Measurements from ENCODE around the gene THAP12. TPM values are rescaled to one million over a fixed set of nuclear protein-coding genes. Genes with fewer than 3 reads are reported as not detected.

Gene THAP12
- total RNA-seq, 3 donors from 2014 or later = 33.5 to 48.1 (median 35.2) TPM

DNA sequence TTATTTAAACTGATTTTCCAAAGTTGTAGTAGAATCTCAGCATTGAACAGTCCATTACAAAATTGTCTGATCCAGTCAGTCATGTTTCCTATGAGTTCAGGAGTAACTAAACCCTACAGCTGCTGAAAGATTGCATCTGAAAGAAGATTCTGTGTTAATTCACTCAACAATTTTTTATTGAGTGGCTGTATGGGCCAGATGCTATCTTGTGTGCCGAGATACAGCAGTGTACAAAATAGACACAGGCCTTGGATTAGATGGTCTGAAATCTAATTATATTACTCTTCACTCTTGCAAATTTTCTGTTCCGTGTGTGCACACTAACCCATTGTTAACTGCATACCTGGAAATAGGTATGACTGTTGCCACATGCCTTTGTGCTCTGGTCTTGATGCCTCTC lies 7.5 kb upstream of the THAP12 start:
- H3K4me3 ChIP-seq = no peak overlapping the region
- TF ChIP-seq, protein P1, sequence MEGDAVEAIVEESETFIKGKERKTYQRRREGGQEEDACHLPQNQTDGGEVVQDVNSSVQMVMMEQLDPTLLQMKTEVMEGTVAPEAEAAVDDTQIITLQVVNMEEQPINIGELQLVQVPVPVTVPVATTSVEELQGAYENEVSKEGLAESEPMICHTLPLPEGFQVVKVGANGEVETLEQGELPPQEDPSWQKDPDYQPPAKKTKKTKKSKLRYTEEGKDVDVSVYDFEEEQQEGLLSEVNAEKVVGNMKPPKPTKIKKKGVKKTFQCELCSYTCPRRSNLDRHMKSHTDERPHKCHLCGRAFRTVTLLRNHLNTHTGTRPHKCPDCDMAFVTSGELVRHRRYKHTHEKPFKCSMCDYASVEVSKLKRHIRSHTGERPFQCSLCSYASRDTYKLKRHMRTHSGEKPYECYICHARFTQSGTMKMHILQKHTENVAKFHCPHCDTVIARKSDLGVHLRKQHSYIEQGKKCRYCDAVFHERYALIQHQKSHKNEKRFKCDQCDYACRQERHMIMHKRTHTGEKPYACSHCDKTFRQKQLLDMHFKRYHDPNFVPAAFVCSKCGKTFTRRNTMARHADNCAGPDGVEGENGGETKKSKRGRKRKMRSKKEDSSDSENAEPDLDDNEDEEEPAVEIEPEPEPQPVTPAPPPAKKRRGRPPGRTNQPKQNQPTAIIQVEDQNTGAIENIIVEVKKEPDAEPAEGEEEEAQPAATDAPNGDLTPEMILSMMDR (IDR thresholded peaks at IDR 0.05) = no peak
- H3K36me3 ChIP-seq (ENCODE audit: low read depth) = no peaks in the 10 kb centered on the region
- ATAC-seq (no peak), DNase-seq (no peak)
- peaks cover 3% of the 10 kb centered on the region for H3K4me1 ChIP-seq (ENCODE audit: low read depth)
- H3K9me3 ChIP-seq = no peaks in the 10 kb centered on the region
- intact Hi-C loops (cut with DNase I, micrococcal nuclease) = no loop called here

DNA sequence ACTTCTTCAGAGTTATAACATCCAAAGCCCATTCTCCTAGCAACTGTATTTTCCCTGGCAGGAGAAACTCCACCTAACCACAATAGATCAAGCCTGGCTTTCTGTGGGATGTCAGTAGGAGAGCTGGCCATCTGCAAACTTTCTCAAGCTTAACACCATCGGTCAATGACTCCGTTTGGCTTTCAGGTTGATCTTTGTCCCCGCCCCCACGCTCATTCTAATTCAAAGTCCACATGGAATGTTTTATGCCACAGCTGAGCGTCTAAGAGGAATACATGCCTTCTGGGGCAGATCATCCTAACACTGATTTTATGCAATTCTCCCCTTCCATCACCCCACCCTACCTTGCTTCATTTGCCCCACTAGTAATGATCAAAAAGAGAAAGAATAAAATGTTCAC lies 5.0 kb upstream of the THAP12 start:
- Histone ChIP-seq H3K4me3 (no peak overlapping the region), H3K9me3 (no peaks in the 10 kb centered on the region), H3K36me3 (ENCODE audit: low read depth) (peaks cover 3% of the 10 kb centered on the region), H3K4me1 (ENCODE audit: low read depth) (peaks cover 13% of the 10 kb centered on the region)
- intact Hi-C loops (cut with DNase I, micrococcal nuclease) = no loop called here
- ATAC-seq (no peak), DNase-seq (peak in 2 of 3 donors; percentile 51 to 79)
- TF ChIP-seq, protein P1 (IDR thresholded peaks at IDR 0.05) = no peak

DNA sequence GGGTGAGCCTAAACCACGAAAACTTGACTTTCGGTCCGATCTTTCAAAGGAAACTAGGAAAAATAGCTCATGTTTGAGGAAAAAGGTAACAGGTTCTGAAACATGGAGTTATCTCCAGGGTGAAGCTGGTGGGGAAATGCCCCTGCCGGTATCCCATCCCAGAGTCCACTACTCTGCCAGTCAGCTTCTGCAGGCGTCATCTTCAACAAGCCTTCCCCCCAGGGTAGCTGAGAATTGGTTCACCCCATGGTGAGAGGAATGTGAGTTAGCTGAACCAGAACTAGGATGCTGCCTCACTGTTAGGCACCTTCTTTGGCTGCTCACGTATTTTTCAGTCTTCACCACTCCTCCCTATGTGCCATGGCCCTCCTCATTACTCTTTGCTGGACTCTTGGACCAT lies 1.3 kb upstream of the THAP12 start:
- no peak overlapping the region for H3K4me3 ChIP-seq
- intact Hi-C loops (cut with DNase I, micrococcal nuclease) = no loop called here
- ATAC-seq = no peak

DNA sequence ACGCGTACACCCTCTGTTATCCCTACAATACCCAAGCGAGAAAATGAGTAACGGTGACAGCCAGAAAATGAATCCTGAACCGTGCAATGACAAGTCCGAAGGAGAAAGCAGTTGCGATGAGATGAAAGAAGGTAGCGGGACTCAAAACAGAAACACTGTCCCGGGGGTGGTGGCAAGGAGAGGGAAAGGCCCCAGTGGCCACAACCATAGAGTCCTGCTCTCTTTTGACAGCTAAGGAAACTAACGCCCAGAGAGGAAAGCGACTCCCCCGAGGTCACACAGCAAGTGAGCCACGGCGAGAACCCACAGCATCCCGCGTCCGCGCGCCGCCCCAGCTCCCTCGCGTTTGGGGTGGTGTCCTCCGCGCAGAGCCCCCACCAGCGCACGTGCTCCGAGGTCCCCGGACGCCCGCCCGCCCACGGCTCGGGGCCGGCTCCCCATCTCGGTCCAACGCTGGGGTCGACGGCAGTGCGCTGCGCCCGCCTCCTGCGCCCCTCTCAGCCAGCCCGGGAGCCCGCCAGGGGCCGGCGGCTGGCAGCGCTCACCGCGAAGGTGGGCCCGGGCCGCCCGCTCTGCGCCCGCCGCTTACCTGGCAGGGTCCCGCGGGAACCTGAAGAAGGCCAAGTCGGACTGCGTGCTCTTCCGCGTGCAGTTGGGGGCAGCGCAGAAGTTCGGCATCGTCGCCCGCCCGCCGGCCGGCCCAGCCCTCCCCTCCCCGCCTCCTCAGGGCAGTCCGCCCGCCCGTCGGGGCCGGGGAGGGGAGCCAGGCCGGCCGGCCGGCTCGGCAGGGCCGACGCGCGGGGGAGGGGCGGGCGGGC lies 564 bp downstream of the THAP12 start:
- Histone ChIP-seq H3K4me3 (peak overlapping the region; percentile 95), H3K4me1 (ENCODE audit: low read depth) (peaks cover 50% of the 10 kb centered on the region), H3K9me3 (no peaks in the 10 kb centered on the region), H3K36me3 (ENCODE audit: low read depth) (peaks cover 3% of the 10 kb centered on the region)
- DNase-seq = peak in 2 of 3 donors; percentile 38 to 73
- peak; percentile 1 for ATAC-seq
- intact Hi-C loops (cut with DNase I, micrococcal nuclease) = no loop called here
- TF ChIP-seq, protein P1 (IDR thresholded peaks at IDR 0.05) = no peak

More for the DNA sequence above, 1.3 kb upstream of the THAP12 start:
- DNase-seq = no peak
- peaks cover 36% of the 10 kb centered on the region for H3K4me1 ChIP-seq (ENCODE audit: low read depth)
- TF ChIP-seq, protein P1 (IDR thresholded peaks at IDR 0.05) = no peak
- peaks cover 3% of the 10 kb centered on the region for H3K36me3 ChIP-seq (ENCODE audit: low read depth)
- no peaks in the 10 kb centered on the region for H3K9me3 ChIP-seq

DNA sequence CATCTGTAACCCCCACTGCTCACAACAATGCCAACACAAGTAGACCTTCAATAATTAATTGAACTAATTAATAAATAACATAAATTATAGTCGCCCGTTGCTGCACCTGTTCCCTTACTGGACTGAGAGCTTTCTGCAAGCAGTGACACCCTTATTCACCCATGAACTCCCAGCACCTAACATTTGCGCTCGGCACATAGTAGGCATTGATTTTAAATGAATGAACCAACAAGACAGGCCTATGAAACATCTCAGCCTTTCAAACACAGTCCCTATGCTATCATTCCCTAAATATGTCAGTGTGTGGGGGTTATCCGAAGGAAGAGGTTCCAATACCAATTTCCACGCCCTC lies 1.1 kb downstream of the THAP12 start:
- intact Hi-C loops (cut with DNase I, micrococcal nuclease) = no loop called here

More for the DNA sequence above, 1.1 kb downstream of the THAP12 start:
- Histone ChIP-seq H3K4me1 (ENCODE audit: low read depth) (peaks cover 50% of the 10 kb centered on the region), H3K9me3 (no peaks in the 10 kb centered on the region), H3K36me3 (ENCODE audit: low read depth) (peaks cover 3% of the 10 kb centered on the region), H3K4me3 (peak overlapping the region; percentile 95)
- no peak for ATAC-seq
- DNase-seq = no peak
- TF ChIP-seq, protein P1 (IDR thresholded peaks at IDR 0.05) = no peak
